Measurements from ENCODE around the gene CDKN2A.

The CDKN2A gene

DNA sequence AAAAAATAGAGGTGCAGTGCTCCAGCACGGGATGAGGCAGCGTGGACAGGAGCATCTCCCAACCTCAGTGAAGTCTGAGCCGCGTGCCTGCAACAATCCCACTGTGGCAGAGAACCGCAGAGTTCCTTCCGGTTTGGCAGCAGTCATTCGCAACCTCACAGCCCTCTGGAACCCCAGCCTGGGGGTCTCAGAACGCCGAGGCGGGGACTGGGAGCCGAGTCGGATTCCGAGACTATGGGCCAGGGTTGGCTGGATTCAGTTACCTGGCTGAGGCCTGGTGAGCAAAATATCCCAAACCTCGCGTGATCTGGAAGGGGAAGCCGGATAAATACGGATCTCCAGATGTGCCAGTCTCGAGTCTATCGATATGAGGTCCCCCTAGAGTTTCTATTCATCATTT, 27.0 kb downstream of the CDKN2A start:
- H3K4me2 ChIP-seq (ENCODE audit: low read depth, low read length, poor library complexity, severe bottlenecking): no peak overlapping the region
- 0 out of 2 replicates have a peak, but pooled peaks cover 1% of the 10 kb centered on the region for H4K20me1 ChIP-seq (ENCODE audit: low read depth, low read length)
- H3K27ac ChIP-seq (ENCODE audit: low read depth, low read length): no peak overlapping the region
- H3K9me2 ChIP-seq (replicated peaks; ENCODE audit: insufficient read depth, low read length): no peaks in the 10 kb centered on the region
- no peak overlapping the region for H2AFZ ChIP-seq (ENCODE audit: low read depth, low read length, severe bottlenecking)
- no peak overlapping the region for H3K9ac ChIP-seq (ENCODE audit: low read length)
- no peaks in the 10 kb centered on the region for H3K9me3 ChIP-seq (ENCODE audit: insufficient read depth, low read length)
- no peaks in the 10 kb centered on the region for H3K27me3 ChIP-seq (ENCODE audit: low read length)
- peaks cover 3% of the 10 kb centered on the region; the same call in 1 of the 2 replicates for H3K79me2 ChIP-seq (ENCODE audit: insufficient read depth, low read length)
- no peak overlapping the region for H3K4me3 ChIP-seq (ENCODE audit: insufficient read depth, low read length, poor library complexity, severe bottlenecking)
- no peaks in the 10 kb centered on the region for H3F3A ChIP-seq (ENCODE audit: insufficient read depth)
- 0 out of 2 replicates have a peak, but pooled peaks cover 13% of the 10 kb centered on the region for H3K36me3 ChIP-seq (ENCODE audit: low read length)
- TF ChIP-seq EZH2phosphoT487 (conservative IDR thresholded peaks at IDR 0.05; ENCODE audit: low read length): no peak
- TF ChIP-seq, protein P1, sequence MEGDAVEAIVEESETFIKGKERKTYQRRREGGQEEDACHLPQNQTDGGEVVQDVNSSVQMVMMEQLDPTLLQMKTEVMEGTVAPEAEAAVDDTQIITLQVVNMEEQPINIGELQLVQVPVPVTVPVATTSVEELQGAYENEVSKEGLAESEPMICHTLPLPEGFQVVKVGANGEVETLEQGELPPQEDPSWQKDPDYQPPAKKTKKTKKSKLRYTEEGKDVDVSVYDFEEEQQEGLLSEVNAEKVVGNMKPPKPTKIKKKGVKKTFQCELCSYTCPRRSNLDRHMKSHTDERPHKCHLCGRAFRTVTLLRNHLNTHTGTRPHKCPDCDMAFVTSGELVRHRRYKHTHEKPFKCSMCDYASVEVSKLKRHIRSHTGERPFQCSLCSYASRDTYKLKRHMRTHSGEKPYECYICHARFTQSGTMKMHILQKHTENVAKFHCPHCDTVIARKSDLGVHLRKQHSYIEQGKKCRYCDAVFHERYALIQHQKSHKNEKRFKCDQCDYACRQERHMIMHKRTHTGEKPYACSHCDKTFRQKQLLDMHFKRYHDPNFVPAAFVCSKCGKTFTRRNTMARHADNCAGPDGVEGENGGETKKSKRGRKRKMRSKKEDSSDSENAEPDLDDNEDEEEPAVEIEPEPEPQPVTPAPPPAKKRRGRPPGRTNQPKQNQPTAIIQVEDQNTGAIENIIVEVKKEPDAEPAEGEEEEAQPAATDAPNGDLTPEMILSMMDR (IDR thresholded peaks at IDR 0.05; ENCODE audit: insufficient read depth, low read length, poor library complexity, severe bottlenecking): no peak

DNA sequence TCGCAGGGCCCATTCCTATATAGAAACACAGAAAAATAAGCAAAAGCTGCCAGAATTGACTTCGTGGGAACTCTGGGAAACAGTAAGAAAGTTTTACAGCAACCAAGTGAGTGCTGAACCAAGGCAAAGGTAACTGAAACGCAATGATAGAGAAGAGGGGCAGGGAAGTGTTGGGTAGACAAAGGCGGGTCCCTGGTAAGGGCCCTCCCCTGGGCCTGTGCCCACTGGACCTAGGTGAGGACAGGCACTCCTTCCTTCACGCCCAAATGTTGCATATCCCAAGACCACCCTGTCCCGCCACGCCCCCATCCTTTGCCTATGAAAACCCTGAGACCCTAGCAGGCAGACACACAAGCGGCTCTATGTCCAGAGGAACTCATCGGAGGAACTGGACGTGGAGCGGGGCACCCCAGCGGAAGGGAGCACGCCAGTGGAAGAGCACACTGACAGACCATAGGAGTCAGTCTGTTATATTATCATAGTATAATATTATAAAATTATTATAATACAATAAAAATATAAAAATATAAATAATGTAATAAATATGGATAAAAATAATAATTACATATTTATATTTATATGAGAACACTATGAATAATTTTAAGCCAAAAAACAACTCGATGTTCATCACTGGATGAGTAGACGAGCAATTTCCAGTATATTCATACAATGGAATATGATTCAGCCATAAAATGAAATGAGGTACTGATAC, 27.9 kb downstream of the CDKN2A start:
- Histone ChIP-seq H3K36me3 (ENCODE audit: low read length) (0 out of 2 replicates have a peak, but pooled peaks cover 13% of the 10 kb centered on the region), H3K9me3 (ENCODE audit: insufficient read depth, low read length) (no peaks in the 10 kb centered on the region), H3K9ac (ENCODE audit: low read length) (no peak overlapping the region), H3F3A (ENCODE audit: insufficient read depth) (no peaks in the 10 kb centered on the region), H3K79me2 (ENCODE audit: insufficient read depth, low read length) (no peaks in the 10 kb centered on the region), H3K9me2 (replicated peaks; ENCODE audit: insufficient read depth, low read length) (no peaks in the 10 kb centered on the region), H4K20me1 (ENCODE audit: low read depth, low read length) (no peaks in the 10 kb centered on the region), H2AFZ (ENCODE audit: low read depth, low read length, severe bottlenecking) (no peak overlapping the region), H3K4me2 (ENCODE audit: low read depth, low read length, poor library complexity, severe bottlenecking) (no peak overlapping the region), H3K27ac (ENCODE audit: low read depth, low read length) (no peak overlapping the region), H3K27me3 (ENCODE audit: low read length) (no peaks in the 10 kb centered on the region), H3K4me3 (ENCODE audit: insufficient read depth, low read length, poor library complexity, severe bottlenecking) (no peak overlapping the region)
- no peak for TF ChIP-seq EZH2phosphoT487 (conservative IDR thresholded peaks at IDR 0.05; ENCODE audit: low read length)
- TF ChIP-seq, protein P1 (IDR thresholded peaks at IDR 0.05; ENCODE audit: insufficient read depth, low read length, poor library complexity, severe bottlenecking): no peak

DNA sequence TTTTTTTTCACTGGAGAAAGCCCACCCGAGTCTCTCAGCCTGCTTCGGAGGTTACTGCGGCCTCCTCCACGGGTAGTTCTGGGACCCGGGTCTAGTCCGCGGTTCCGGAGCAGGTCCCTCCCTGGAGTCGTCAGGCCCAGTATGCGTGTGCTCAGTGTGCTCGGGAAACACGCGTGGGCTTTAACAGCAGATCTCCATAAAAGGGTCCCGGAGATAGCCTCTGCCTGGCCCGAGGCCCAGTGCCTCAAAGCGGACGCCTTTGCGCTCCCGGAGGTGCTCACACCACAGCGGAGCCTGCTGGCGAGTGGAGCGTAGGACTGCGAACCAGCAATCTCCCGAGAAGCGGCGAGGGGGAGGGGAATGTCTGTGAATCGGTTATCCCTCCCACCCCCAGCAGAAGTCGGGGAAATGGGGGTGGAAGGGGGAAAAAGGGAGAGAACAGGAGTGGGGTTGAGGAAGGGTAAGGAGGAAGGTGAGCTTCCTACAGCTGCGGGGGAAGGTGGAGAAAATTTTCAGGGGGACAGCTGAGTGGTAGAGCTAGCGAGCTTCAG, 28.7 kb downstream of the CDKN2A start:
- Histone ChIP-seq H3F3A (ENCODE audit: insufficient read depth) (no peaks in the 10 kb centered on the region), H3K9ac (ENCODE audit: low read length) (no peak overlapping the region), H3K79me2 (ENCODE audit: insufficient read depth, low read length) (no peaks in the 10 kb centered on the region), H3K9me2 (replicated peaks; ENCODE audit: insufficient read depth, low read length) (no peaks in the 10 kb centered on the region), H3K36me3 (ENCODE audit: low read length) (0 out of 2 replicates have a peak, but pooled peaks cover 11% of the 10 kb centered on the region), H3K27me3 (ENCODE audit: low read length) (no peaks in the 10 kb centered on the region), H3K4me2 (ENCODE audit: low read depth, low read length, poor library complexity, severe bottlenecking) (peak overlapping the region; percentile 14), H3K4me3 (ENCODE audit: insufficient read depth, low read length, poor library complexity, severe bottlenecking) (no peak overlapping the region), H3K27ac (ENCODE audit: low read depth, low read length) (no peak overlapping the region), H3K9me3 (ENCODE audit: insufficient read depth, low read length) (no peaks in the 10 kb centered on the region), H2AFZ (ENCODE audit: low read depth, low read length, severe bottlenecking) (no peak overlapping the region), H4K20me1 (ENCODE audit: low read depth, low read length) (no peaks in the 10 kb centered on the region)
- TF ChIP-seq, protein P1 (IDR thresholded peaks at IDR 0.05; ENCODE audit: insufficient read depth, low read length, poor library complexity, severe bottlenecking): no peak
- no peak for TF ChIP-seq EZH2phosphoT487 (conservative IDR thresholded peaks at IDR 0.05; ENCODE audit: low read length)
